Loucy (cell line): ENCODE measurements around the gene PMF1.

ENCODE experiments used
- EZH2phosphoT487 ChIP-seq: fragments of 200-600 bp; IDR thresholded peaks from 2 replicates; pipeline ENCODE4 v1.6.1; 2018; ENCODE audit warnings: antibody characterized with exemption, mild to moderate bottlenecking, moderate library complexity, borderline replicate concordance
- TF ChIP-seq, protein P1 (sequence below): fragments of 200-600 bp; sonication (generic); conservative IDR thresholded peaks from 2 replicates; pipeline ENCODE4 v1.5.1; 2014; ENCODE audit warnings: mild to moderate bottlenecking, antibody characterized with exemption, low read length

DNA sequence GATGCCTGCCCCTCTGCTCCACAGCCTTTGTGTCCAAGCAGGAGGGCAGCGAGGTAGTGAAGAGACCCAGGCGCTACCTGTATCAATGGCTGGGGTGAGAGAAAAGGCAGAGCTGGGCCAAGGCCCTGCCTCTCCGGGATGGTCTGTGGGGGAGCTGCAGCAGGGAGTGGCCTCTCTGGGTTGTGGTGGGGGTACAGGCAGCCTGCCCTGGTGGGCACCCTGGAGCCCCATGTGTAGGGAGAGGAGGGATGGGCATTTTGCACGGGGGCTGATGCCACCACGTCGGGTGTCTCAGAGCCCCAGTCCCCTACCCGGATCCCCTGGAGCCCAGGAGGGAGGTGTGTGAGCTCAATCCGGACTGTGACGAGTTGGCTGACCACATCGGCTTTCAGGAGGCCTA lies 29.9 kb downstream of the PMF1 start:
- TF ChIP-seq, protein P1, sequence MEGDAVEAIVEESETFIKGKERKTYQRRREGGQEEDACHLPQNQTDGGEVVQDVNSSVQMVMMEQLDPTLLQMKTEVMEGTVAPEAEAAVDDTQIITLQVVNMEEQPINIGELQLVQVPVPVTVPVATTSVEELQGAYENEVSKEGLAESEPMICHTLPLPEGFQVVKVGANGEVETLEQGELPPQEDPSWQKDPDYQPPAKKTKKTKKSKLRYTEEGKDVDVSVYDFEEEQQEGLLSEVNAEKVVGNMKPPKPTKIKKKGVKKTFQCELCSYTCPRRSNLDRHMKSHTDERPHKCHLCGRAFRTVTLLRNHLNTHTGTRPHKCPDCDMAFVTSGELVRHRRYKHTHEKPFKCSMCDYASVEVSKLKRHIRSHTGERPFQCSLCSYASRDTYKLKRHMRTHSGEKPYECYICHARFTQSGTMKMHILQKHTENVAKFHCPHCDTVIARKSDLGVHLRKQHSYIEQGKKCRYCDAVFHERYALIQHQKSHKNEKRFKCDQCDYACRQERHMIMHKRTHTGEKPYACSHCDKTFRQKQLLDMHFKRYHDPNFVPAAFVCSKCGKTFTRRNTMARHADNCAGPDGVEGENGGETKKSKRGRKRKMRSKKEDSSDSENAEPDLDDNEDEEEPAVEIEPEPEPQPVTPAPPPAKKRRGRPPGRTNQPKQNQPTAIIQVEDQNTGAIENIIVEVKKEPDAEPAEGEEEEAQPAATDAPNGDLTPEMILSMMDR, result no peak
- no peak for TF ChIP-seq EZH2phosphoT487
